ENCODE results near the gene HADHB.
"Not testable (repeated sequence)": the region's sequence is repeated elsewhere in the genome, so short reads cannot be mapped to it uniquely, and the experiment has no call there.

HADHB gene

GRCh38 chr2:26298638-26299393, 54.1 kb downstream of the HADHB start:
- DNase-seq, result peak; percentile 13

DNA sequence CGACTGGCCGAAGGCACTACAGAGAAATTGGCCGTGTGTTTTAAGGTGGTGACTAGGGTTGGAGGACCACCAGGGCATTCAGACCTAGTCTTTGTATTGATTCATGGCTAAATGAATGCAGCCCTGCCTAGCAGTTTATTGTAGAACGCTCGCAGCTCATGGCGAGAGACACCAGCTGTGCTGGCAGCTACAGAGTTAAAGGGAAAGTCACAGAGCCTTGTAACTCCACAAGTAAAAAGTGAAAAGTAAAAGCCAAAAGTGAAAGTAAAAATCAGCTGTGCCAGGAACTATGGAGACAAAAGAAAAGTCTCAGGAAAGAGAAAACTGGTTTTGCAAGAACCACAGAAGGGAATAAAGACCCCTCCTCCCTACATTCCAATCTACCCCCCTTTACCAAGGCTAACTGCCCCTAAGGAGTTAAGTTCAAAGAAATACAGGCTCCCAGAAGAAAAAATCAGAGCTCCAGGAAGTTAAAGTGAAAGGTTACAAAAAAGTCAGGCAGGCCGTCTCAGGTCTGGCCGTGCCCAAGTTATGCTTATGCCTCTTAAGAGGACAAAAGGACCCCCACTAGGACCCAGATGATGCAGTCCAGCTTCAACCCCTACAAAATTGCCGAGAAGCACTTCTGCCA, 54.8 kb downstream of the HADHB start:
- DNase-seq, result peak; percentile 26

DNA sequence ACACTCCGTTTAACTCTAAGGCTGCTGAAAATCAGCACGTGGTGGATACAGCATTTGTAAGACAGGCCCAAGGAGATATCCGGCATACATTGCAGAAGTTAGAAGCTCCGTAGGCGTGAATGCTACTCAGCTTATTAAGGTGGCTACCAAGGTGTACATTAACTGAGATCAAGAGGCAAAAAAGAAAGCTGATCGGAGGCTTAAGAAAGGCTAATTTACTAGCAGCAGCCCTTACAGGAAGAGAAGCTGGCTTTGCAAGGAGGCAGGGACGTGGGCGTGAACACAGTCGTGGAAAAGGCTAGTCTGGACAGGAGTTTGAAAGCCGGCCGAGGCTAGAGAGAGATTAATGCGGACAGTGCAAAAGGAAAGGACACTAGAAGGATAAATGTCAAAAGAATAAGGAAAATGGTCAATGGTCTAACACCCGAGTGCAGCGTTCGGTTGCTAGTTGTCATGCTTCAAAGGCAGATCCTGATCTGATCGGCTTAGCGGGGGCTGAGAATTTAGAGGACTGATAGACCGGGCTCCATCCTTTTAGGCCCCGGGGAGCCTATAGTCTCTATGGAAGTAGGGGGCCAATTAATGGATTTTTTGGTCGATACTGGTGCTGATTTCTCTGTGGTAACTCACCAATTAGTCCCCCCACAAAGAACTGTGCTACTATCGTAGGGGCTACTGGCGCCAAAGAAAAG, 55.6 kb downstream of the HADHB start:
- no peak for DNase-seq

DNA sequence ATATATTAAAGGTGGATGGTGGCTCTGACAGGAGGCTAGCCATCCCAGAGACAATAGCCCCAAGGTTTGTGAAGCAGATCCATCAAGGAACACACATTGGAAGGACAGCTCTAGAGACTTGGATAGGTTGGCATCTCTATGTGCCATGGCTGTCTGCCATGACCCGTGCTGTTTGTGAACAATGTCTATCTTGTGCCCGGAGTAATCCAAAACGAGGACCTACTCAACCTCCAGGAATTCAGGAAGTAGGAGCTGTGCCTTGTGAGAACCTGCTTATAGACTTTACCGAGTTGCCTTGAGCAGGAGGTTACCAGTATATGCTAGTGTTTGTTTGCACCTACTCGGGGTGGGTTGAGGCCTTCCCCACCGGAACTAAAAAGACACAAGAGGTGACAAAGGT, 58.1 kb downstream of the HADHB start:
- no peak for DNase-seq

DNA sequence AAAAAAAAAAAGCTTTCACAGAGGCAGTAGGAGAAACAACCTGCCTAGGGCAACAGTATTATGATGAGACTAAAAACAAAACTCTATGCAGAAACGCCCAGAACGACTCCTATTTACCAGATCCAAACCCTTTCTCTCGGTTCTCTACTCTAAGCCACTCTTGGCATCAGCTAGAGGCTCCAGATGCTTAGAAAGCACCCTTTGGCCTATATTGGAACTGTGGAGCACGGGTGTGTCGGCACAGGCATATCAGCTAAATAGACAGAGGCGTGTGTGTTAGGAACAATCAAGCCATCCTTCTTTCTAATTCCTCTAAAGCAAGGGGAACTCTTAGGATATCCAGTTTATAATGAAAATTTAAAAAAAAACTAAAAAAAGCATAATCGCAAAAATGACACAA, 60.4 kb downstream of the HADHB start:
- DNase-seq, result not testable (repeated sequence)

DNA sequence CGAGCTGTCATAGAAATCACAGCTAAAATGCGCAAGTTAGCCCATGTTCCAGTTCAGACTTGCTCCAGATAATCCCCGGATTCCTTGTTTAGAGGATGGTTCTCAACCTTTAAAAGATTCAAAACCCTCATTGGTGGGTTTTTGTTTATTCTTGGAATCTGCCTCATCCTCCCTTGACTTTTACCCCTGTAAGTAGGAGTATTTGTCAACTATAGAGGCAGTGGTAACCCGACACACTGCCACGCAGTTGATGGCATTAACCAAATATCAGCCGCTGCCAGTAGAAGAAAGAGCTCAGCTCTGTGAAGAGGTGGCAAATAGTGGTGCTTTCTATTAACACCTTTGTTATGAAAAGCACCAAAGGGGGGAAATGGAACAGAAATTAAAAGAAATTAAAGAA, 60.8 kb downstream of the HADHB start:
- no peak for DNase-seq

DNA sequence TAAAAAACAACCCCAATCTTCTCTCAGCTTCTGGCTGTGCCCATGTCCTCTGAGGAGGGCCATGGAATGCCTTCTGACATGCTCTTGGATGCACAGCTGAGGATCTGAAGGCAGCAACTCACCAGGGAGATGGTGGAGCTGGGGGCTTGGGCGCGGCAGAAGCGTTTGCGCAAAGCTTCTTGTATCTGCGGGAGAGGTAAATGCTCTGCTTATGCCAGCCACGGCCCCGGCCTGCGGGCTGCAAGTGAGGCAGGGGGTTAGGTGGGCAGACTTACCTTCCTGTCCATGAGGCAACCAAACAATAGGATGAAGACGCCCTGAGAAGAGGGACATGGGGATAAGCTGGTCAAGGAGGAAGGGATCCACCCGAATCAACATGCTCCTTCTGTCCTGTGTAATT, 65.2 kb downstream of the HADHB start:
- no peak for DNase-seq

GRCh38 chr2:26312471-26312870, 67.7 kb downstream of the HADHB start:
- no peak for DNase-seq

- no peak for DNase-seq
Measured at GRCh38 chr2:26313446-26313845, 68.7 kb downstream of the HADHB start.

DNA sequence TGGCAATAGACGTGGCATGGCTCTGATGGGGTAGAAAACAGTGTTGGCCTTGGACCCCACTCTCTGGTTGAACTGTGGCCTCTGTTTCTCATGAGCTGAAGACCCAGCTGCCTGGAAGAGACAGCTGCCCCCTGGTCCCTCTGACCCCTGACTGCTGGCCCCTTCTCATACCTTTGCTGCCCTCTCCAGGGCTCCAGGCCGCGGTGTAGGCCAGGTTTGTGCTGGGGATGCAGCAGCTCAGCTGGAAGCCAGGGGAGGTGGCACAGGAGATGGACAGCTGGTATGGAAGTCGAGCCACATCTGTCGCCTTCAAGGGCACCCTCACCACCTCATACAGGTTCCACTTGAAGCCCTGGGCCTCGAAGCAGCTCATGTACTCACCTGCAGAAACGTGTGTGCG, 69.5 kb downstream of the HADHB start:
- no peak for DNase-seq

DNA sequence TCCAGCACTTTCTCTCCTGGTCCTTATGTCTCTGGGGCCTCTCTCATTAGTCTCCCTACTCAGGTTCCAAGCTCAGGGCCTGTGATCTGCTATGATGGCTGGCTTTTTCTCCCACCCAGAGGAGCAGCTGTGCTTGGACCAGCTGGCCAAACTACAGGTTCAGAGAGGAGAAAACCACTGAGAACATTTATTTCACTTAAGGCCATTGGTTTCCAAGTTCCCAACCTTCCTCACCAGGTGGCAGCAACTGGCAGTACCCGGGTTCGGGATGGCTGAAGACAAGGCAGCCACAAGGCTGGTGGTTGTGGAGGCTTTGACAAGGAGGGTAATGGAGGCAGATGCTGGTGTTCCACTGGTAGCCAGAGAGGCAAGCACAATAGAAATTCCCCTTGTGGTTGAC, 71.3 kb downstream of the HADHB start:
- DNase-seq, result no peak

DNA sequence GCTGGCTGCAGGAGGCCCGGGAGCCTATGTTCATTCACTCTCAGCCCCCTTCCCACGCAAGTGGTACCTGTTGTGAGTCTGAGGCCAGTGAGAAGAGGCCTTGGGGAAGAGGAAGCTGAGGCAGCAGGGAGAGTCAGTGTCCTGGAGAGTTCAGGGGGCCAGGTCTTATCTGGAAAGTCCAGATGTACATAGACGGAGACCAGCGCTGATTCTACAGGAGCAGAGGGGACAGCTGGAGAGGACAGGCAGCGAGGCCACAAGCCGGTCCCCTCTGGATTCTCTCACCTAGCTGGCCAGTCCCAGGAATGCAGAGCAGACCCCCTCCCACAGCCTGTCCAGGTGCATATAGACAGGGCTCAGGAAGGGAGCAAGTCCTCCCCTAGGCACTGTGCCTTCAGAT, 72.1 kb downstream of the HADHB start:
- no peak for DNase-seq

- no peak for DNase-seq
Measured at GRCh38 chr2:26317377-26318105, 72.8 kb downstream of the HADHB start.

DNA sequence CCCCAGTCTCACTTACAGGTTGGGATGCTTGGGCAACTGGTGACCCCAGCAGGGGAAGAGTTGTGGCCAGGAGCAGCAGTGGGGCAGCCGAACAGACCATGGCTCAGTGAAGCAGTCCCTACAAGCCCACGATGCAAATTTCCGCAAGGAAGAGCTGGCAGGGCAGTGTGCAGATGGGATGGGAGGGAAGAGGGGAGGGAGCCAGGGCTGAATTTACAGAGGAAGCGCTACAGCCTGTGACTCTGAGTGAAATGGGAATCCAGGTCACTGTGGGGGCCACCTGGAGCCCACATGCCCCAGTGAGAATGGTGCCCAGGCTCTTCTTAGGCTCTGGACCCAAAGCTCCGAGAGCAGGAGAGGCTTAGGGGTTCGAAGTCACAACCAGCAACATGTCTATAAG, 74.2 kb downstream of the HADHB start:
- no peak for DNase-seq

DNA sequence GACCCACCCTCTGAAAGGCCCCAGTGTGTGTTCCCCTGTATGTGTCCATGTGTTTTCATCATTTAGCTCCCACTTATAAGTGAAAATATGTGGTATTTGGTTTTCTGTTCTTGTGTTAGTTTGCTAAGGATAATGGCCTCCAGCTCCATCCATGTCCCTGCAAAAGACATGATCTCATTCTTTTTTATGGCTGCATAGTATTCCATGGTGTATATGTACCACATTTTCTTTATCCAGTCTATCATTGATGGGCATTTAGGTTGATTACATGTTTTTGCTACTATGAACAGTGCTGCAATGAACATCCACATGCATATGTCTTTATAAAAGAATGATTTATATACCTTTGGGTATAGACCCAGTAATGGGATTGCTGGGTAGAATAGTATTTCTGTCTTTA, 79.7 kb downstream of the HADHB start:
- DNase-seq, result not testable (repeated sequence)

- no peak for DNase-seq
Measured at GRCh38 chr2:26324903-26325302, 80.2 kb downstream of the HADHB start.

GRCh38 chr2:26325851-26326250, 81.1 kb downstream of the HADHB start:
- DNase-seq, result no peak

- no peak for DNase-seq
Measured at GRCh38 chr2:26326514-26326913, 81.8 kb downstream of the HADHB start.

GRCh38 chr2:26327291-26328272, 82.8 kb downstream of the HADHB start:
- DNase-seq, result no peak

GRCh38 chr2:26329083-26329482, 84.3 kb downstream of the HADHB start:
- not testable (repeated sequence) for DNase-seq

- DNase-seq, result peak; percentile 83
Measured at GRCh38 chr2:26330114-26330549, 85.4 kb downstream of the HADHB start.

GRCh38 chr2:26330604-26331003, 85.9 kb downstream of the HADHB start:
- no peak for DNase-seq

Data from activated gamma-delta T cell treated with Interleukin-2 at 50 U/mL for 16 hours (primary cell).